ENCODE data around the gene RAMP2. TPM values are rescaled to one million over a fixed set of nuclear protein-coding genes. Genes with fewer than 3 reads are reported as not detected.

RAMP2 gene

DNA sequence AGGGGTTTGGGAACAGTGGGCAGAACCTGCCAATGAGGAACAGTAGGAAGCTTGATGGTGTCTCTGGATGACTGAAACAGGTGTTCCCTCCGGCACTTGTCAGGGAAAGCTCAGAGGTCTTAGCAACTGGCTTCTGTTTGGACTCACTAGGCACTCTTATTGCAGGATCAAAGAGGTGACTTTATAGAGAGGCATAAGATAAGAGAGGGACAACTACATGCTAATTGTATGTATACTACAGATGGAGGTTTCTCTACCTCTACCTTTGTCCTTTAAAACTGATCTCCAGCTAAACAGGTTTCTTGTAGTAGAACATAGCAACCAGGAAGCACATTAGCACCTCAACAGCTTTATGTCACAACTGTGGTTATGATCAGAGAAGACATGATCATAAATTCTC lies 45.2 kb downstream of the RAMP2 start:
- H3K79me1 ChIP-seq (replicated peaks; ENCODE audit: low read length, poor library complexity, severe bottlenecking): no peaks in the 10 kb centered on the region
- WGBS: 83% methylated on average over 1 of the region's 1 CpG
- no peak for DNase-seq
- no peak overlapping the region for H2BK15ac ChIP-seq (ENCODE audit: low read depth, poor library complexity, severe bottlenecking)
- H3K4me3 ChIP-seq (ENCODE audit: insufficient read depth in 1 of 2, low read depth in 1 of 2, low read length in 2 of 2): no peak overlapping the region
- no peak overlapping the region for H4K8ac ChIP-seq (ENCODE audit: low read length)
- H4K91ac ChIP-seq (ENCODE audit: low read length): no peak overlapping the region
- no peak overlapping the region for H3K18ac ChIP-seq (ENCODE audit: low read depth in 1 of 2, low read length in 2 of 2)
- no peak overlapping the region for H3K9ac ChIP-seq (ENCODE audit: low read length)
- H3K4ac ChIP-seq (ENCODE audit: low read depth in 1 of 2, low read length in 2 of 2): no peak overlapping the region
- H3K14ac ChIP-seq (ENCODE audit: low read length in 2 of 2): no peak overlapping the region
- no peak overlapping the region for H2BK120ac ChIP-seq (ENCODE audit: low read depth, low read length)
- no peak overlapping the region for H3K4me2 ChIP-seq (ENCODE audit: low read length, poor library complexity, severe bottlenecking)
- no peaks in the 10 kb centered on the region for H3K27me3 ChIP-seq (ENCODE audit: control insufficient read depth in 1 of 2, insufficient read depth in 1 of 2, low read length in 2 of 2)
- no peak overlapping the region for H2BK12ac ChIP-seq (ENCODE audit: low read length in 2 of 2)
- H3K36me3 ChIP-seq (ENCODE audit: control insufficient read depth in 1 of 2, insufficient read depth in 2 of 2, low read depth in 1 of 2, low read length in 2 of 2): peaks cover 10 to 14% of the 10 kb centered on the region in 2 experiments
- no peak overlapping the region for H2AK5ac ChIP-seq (ENCODE audit: low read length, severe bottlenecking)
- no peak overlapping the region for H3K27ac ChIP-seq (ENCODE audit: low read length, poor library complexity, severe bottlenecking)
- no peaks in the 10 kb centered on the region for H3K9me3 ChIP-seq (ENCODE audit: control insufficient read depth, low read length)
- H3K23ac ChIP-seq (ENCODE audit: low read length in 2 of 2): no peak overlapping the region
- no peak overlapping the region for H2AFZ ChIP-seq (ENCODE audit: low read depth, low read length)
- peaks cover 3% of the 10 kb centered on the region for H3K4me1 ChIP-seq (ENCODE audit: control insufficient read depth, insufficient read depth, low read depth, low read length)
- no peak overlapping the region for H2BK5ac ChIP-seq (ENCODE audit: low read depth, low read length, poor library complexity, severe bottlenecking)

DNA sequence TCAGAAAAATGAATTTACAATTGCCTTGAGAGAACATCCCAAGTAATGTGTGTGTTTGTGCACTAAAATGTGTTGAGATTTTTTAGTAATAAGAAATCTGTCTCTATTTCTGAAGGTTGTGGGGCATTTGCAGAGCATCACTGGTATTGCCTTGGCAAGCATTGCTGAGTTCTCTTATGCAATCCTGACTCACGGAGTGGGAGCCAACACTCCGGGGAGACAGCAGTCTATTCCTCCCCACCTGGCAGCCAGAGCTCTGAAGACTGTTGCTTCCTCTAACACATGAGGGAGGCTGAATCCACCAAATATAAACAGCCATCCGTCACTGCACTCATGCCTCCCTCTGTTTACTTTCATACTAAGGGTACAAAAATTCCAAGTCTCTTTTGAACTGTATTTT lies 48.2 kb downstream of the RAMP2 start:
- no peak overlapping the region for H3K23ac ChIP-seq (ENCODE audit: low read length in 2 of 2)
- no peak overlapping the region for H3K27ac ChIP-seq (ENCODE audit: low read length, poor library complexity, severe bottlenecking)
- no peaks in the 10 kb centered on the region for H3K27me3 ChIP-seq (ENCODE audit: control insufficient read depth in 1 of 2, insufficient read depth in 1 of 2, low read length in 2 of 2)
- no peak overlapping the region for H4K91ac ChIP-seq (ENCODE audit: low read length)
- H2BK5ac ChIP-seq (ENCODE audit: low read depth, low read length, poor library complexity, severe bottlenecking): no peak overlapping the region
- H2BK12ac ChIP-seq (ENCODE audit: low read length in 2 of 2): no peak overlapping the region
- no peaks in the 10 kb centered on the region for H3K9me3 ChIP-seq (ENCODE audit: control insufficient read depth, low read length)
- H3K4me2 ChIP-seq (ENCODE audit: low read length, poor library complexity, severe bottlenecking): no peak overlapping the region
- H3K9ac ChIP-seq (ENCODE audit: low read length): peak overlapping the region; percentile 11
- H3K36me3 ChIP-seq (ENCODE audit: control insufficient read depth in 1 of 2, insufficient read depth in 2 of 2, low read depth in 1 of 2, low read length in 2 of 2): peaks cover 23 to 30% of the 10 kb centered on the region in 2 experiments
- peaks cover 1% of the 10 kb centered on the region for H3K4me1 ChIP-seq (ENCODE audit: control insufficient read depth, insufficient read depth, low read depth, low read length)
- DNase-seq: peak; percentile 72
- peaks cover 4% of the 10 kb centered on the region for H3K79me1 ChIP-seq (replicated peaks; ENCODE audit: low read length, poor library complexity, severe bottlenecking)
- H2BK120ac ChIP-seq (ENCODE audit: low read depth, low read length): no peak overlapping the region
- no peak overlapping the region for H3K4me3 ChIP-seq (ENCODE audit: insufficient read depth in 1 of 2, low read depth in 1 of 2, low read length in 2 of 2)
- WGBS: 35% methylated on average over 3 of the region's 3 CpGs
- H3K14ac ChIP-seq (ENCODE audit: low read length in 2 of 2): no peak overlapping the region
- H2BK15ac ChIP-seq (ENCODE audit: low read depth, poor library complexity, severe bottlenecking): no peak overlapping the region
- no peak overlapping the region for H2AK5ac ChIP-seq (ENCODE audit: low read length, severe bottlenecking)
- no peak overlapping the region for H3K4ac ChIP-seq (ENCODE audit: low read depth in 1 of 2, low read length in 2 of 2)
- no peak overlapping the region for H2AFZ ChIP-seq (ENCODE audit: low read depth, low read length)
- H4K8ac ChIP-seq (ENCODE audit: low read length): no peak overlapping the region
- no peak overlapping the region for H3K18ac ChIP-seq (ENCODE audit: low read depth in 1 of 2, low read length in 2 of 2)

Small RNAs within 50 kb of the gene (small RNA-seq; reads per million reads assigned to genes)
- gene HMGN2P15 (ENCODE audit: low read depth): not detected
